ENCODE data around the gene PCDH20.
"Not testable (repeated sequence)": the region's sequence is repeated elsewhere in the genome, so short reads cannot be mapped to it uniquely, and the experiment has no call there.

The PCDH20 gene

GRCh38 chr13:61415749-61416148, at the start of gene PCDH20:
Gene PCDH20, minus strand, starts transcription at chr13:61415849. Its CDS starts 691 bp downstream, at chr13:61415158.
- DNase-seq, result no peak

DNA sequence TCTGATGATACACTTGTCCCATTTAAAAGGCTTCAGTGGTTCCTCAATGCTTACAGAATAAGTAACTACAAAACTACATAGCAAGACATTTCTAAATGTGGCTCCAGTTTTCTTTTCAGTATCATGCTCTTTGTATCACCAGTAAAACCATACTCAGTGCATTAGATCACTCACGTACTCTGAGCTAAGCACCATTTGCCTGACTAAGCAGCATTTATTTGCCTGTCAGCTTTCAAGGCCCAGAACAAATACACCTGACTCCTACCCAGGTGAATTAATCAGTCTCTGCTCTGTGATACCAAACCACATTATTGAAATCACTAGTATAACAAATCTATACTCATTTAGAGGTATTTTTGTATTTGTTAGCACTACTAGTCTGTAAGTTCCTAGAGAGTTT, 47.4 kb upstream of the PCDH20 start:
- no peak for DNase-seq

GRCh38 chr13:61453121-61453520, 37.5 kb upstream of the PCDH20 start:
- DNase-seq, result no peak

- no peak for DNase-seq
Observed at GRCh38 chr13:61432029-61432428, 16.4 kb upstream of the PCDH20 start.

- DNase-seq, result no peak
Observed at GRCh38 chr13:61423915-61424314, 8.3 kb upstream of the PCDH20 start.

DNA sequence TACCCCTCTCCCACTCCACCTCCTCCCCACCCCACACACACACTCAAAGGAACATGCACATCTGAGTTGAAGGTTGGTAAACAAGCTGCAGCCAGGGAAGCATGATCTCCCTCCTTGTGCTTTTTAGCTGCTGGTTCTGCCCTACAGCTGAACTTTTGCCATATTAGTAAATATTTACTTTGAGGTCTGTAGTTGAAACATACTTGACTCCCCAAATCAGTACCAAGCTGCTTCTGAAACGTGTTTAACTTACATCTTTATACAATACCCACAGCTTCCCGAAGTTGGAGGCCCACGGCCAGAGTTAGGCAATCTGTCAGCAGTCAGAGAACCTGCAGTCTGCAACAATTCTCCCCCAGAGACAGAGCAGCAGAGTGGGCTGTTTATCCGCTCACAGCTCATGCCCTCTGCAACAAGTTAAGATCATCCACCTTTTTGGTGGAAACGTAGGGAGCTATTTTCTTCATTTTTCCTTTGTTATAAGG, 1.5 kb upstream of the PCDH20 start:
- no peak for DNase-seq

- DNase-seq, result no peak
Observed at GRCh38 chr13:61415058-61415721, 459 bp downstream of the PCDH20 start.

DNA sequence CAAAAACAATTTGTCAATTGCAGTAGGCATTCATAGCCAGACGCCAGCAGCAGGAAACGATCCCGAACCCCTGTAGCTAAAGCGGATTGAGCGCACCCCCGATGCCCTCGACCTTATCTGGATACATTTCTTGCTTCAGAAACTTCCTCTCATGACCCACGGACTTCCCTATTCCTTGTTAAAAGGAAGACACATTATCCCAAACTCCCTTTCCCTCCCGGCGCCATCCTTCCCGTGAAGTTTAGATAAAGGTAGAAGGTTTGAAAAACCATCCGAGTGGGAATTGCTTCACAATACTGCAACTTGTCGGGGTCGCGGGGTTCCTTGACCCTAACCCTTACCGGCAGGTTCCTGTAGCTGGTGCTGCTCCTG, 977 bp downstream of the PCDH20 start:
- no peak for DNase-seq

DNA sequence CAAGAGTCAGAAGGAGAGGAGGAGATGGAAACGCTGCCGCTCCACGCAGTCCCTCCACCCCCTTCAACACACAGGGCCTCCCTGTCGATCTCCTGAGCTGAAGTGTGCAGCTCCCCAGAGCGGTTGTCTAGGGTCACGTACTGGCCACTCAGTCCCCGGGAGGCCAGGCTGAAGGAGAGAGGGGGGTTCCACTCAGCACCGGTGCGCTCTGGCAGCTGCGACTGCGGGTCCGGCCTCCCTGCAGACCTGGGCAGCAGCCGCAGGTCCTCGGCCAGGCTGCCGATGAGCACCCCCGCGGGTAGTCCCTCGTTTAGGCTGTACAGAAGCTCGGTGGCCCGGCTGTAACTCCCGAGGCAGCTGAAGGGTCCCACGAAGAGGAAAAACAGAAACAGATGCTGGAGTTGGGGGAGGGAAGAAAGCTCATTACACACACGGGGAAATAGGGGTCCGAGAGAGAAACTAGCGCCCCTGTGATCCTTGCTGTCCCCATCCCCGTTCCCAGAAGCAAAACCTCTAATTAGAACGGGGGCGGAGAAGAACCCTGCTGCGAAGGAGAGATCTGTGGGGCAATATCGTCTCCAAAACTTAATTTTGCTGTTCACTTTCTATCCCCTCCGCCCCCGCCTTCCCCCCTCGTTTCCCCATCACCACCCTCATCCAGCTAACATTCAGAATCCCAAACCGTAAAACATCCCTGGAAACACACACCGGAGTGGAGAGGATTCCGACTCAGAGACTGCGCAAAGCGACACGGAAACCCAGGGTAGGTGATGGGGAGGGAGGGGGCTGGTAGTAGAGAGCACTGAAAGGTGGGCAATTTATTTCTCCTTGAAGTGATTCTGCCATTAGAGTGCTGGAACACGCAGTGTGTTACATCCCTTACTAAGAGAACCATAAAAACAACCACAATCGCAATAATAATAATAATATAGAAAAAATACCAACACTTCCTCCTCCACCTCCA, 1.8 kb downstream of the PCDH20 start:
- no peak for DNase-seq

GRCh38 chr13:61410669-61411297, 4.9 kb downstream of the PCDH20 start:
- no peak for DNase-seq

GRCh38 chr13:61410266-61410665, 5.4 kb downstream of the PCDH20 start:
- DNase-seq, result no peak

GRCh38 chr13:61408571-61408970, 7.1 kb downstream of the PCDH20 start:
- DNase-seq, result no peak

GRCh38 chr13:61406275-61406674, 9.4 kb downstream of the PCDH20 start:
- DNase-seq, result no peak

- DNase-seq, result no peak
Observed at GRCh38 chr13:61396121-61396520, 19.5 kb downstream of the PCDH20 start.

DNA sequence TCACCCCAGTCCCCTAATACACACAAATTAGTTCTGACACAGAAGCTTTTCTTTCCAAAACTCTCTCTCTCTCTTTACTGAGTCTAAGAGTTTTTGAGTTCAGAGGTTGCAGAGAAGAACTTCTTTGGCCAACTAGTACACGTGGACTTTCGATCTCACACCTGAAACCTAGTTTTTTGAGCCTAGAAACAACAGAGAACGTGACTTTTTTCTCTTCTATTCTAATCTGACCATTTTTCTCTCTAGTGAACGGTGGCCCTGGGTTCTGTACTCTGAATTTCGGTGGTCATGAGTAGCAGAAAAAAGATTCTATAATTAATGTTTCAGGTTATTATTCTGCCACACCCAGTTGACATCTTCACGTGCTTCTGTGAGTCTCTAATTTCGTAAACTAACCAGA, 24.2 kb downstream of the PCDH20 start:
- no peak for DNase-seq

DNA sequence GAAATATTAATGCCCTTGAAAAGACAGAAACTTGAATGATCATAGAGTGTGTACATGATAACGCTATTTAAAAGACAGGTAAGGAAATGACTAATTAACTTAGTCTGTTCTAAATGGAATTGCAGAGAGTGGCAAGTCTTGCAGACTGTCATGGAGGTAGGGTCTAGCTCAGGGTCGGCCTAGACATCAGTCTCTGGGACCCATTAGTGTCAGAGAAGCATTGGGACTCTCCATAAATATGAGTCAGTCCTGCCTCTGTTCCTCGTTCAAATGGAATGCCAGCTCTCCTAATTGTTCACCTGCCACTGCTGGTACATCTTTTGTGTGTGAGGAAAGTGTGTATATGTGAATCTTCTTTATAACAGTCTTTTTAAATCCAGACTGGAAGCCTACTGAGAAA, 28.0 kb downstream of the PCDH20 start:
- DNase-seq, result no peak

GRCh38 chr13:61383111-61383510, 32.5 kb downstream of the PCDH20 start:
- DNase-seq, result no peak

GRCh38 chr13:61370520-61370919, 45.1 kb downstream of the PCDH20 start:
- no peak for DNase-seq

- not testable (repeated sequence) for DNase-seq
Observed at GRCh38 chr13:61364690-61365089, 51.0 kb downstream of the PCDH20 start.

DNA sequence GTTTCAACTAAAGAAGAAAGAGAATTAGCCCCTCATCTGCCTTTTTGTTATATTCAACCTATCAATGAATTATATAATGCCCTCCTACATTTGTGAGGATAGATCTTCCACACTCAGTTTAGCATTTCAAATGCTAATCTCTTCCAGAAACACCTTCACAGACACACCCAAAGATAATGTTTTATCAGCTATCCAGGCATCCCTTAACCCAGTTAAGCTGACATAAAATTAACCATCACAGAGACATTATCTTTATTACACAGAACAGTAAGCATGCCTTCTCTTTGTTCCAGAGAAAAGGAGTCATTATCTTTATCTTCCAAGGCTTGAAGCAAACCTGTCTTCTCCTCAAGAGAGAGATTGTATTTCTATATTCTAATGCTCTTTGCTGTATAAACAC, 53.1 kb downstream of the PCDH20 start:
- no peak for DNase-seq

Measured in CD4-positive, alpha-beta T cell treated with Interleukin-17A for 4 hours (primary cell).